ENCODE data around the gene ROPN1L. TPM values are rescaled to one million over a fixed set of nuclear protein-coding genes. Genes with fewer than 3 reads are reported as not detected.

The ROPN1L gene
- total and polyA plus RNA-seq, 2 of the 13 experiments (the other 11 are each of a cell fraction or from before 2014, with no cell fraction given) = not detected

GRCh38 chr5:10451137-10451824 lies 9.6 kb downstream of the ROPN1L start:
- no peaks in the 10 kb centered on the region for H3K4me1 ChIP-seq (ENCODE audit: insufficient read depth, low read length)
- CTCF ChIA-PET (ENCODE audit: low intra/inter-chr PET ratio, low total read pairs) = interaction anchor here (0.9 kb wide), 1 partner anchor 177 kb away, joined by 3 read pairs; no protein-coding TSS in a partner anchor
- intact Hi-C loops (cut with micrococcal nuclease; ENCODE audit: unreplicated experiment) (loop anchor here (10.0 kb wide), 1 partner anchor 734 kb away; no protein-coding TSS in a partner anchor), in situ Hi-C loops (cut with HindIII; ENCODE audit: extremely low pct_ligation_motif_present, low pct_unique_long_range_greater_than_20kb) (loop anchor here (5.0 kb wide), 1 partner anchor 176 kb away; no protein-coding TSS in a partner anchor)
- H4K20me1 ChIP-seq (ENCODE audit: insufficient read depth, low read length) = no peaks in the 10 kb centered on the region
- no peak overlapping the region for H3K9ac ChIP-seq (ENCODE audit: insufficient read depth, low read depth, low read length)
- BruUV-seq (replicated peaks) = no TSS peak
- H2AFZ ChIP-seq (ENCODE audit: low read length) = no peak overlapping the region
- no peak for ATAC-seq
- H3K27me3 ChIP-seq (ENCODE audit: control insufficient read depth in 1 of 2, insufficient read depth in 2 of 2, low read length in 2 of 2) = peaks cover 0 to 13% of the 10 kb centered on the region in 2 experiments; a peak in 2 of 5 replicates
- no peak overlapping the region for H3K27ac ChIP-seq (ENCODE audit: extremely low read length, insufficient read depth, low read length)
- FAIRE-seq = no peak
- no peaks in the 10 kb centered on the region for H3K79me2 ChIP-seq (ENCODE audit: insufficient read depth, low read length)
- TF ChIP-seq PAWR (CRISPR knock-in tag; IDR thresholded peaks at IDR 0.05; ENCODE audit: borderline replicate concordance) = no peak
- TF ChIP-seq REPIN1 (CRISPR knock-in tag; IDR thresholded peaks at IDR 0.05; ENCODE audit: borderline replicate concordance, low read depth) = no peak
- no peak for TF ChIP-seq ISX (CRISPR knock-in tag; conservative IDR thresholded peaks at IDR 0.05)
- no peak for TF ChIP-seq DPF2 (CRISPR knock-in tag; IDR thresholded peaks at IDR 0.05; ENCODE audit: borderline replicate concordance, low read depth)
- TF ChIP-seq TP53 (CRISPR knock-in tag; conservative IDR thresholded peaks at IDR 0.05) = no peak
- no peak for TF ChIP-seq LCORL (IDR thresholded peaks at IDR 0.05)
- no peak for TF ChIP-seq LCORL (CRISPR knock-in tag; IDR thresholded peaks at IDR 0.05)
- TF ChIP-seq ZBED4 (CRISPR knock-in tag; IDR thresholded peaks at IDR 0.05; ENCODE audit: borderline replicate concordance) = no peak
- no peak for TF ChIP-seq ZNF225 (CRISPR knock-in tag; IDR thresholded peaks at IDR 0.05)
- no peak for TF ChIP-seq NR2F2 (IDR thresholded peaks at IDR 0.05; ENCODE audit: borderline replicate concordance, low read depth)
- no peak for TF ChIP-seq CSRNP1 (CRISPR knock-in tag; IDR thresholded peaks at IDR 0.05)
- TF ChIP-seq KDM2A (CRISPR knock-in tag; IDR thresholded peaks at IDR 0.05; ENCODE audit: borderline replicate concordance, low read depth) = no peak
- TF ChIP-seq TBX2 (CRISPR knock-in tag; IDR thresholded peaks at IDR 0.05; ENCODE audit: borderline replicate concordance) = no peak
- TF ChIP-seq POLR2A (IDR thresholded peaks at IDR 0.05; ENCODE audit: insufficient read depth in 1 of 2, low read depth in 2 of 2, low read length in 2 of 2) = no peak
- TF ChIP-seq GTF3A (CRISPR knock-in tag; conservative IDR thresholded peaks at IDR 0.05) = no peak
- WGBS (ENCODE audit: low lambda C conversion rate) = 48% methylated on average over 9 of the region's 9 CpGs
- no peaks in the 10 kb centered on the region for H3K9me3 ChIP-seq (ENCODE audit: low read length)
- no peaks in the 10 kb centered on the region for H3K36me3 ChIP-seq (replicated peaks in 1 of 2; ENCODE audit: control insufficient read depth in 1 of 2, insufficient read depth in 2 of 2, low read length in 2 of 2)
- DNase-seq (ENCODE audit: low spot score) = no peak
- POLR2A ChIA-PET = no interaction called here
- H3K4me3 ChIP-seq (replicated peaks in 1 of 3; ENCODE audit: insufficient read depth in 1 of 3, low read depth in 2 of 3, low read length in 3 of 3) = no peak overlapping the region
- no peak overlapping the region for H3K4me2 ChIP-seq (ENCODE audit: low read depth, low read length)
